ENCODE results near the gene DNMT3A.

The DNMT3A gene

GRCh38 chr2:25311865-25312575 is 29.7 kb downstream of the DNMT3A start:
- Histone ChIP-seq H3K79me2 (ENCODE audit: insufficient read depth, low read length) (peaks cover 21% of the 10 kb centered on the region), H3K27me3 (ENCODE audit: insufficient read depth, low read length, poor library complexity) (no peaks in the 10 kb centered on the region), H3K27ac (ENCODE audit: low read length) (no peak overlapping the region), H3K36me3 (ENCODE audit: insufficient read depth, low read length) (peaks cover 51% of the 10 kb centered on the region), H2AFZ (ENCODE audit: low read depth, low read length) (no peak overlapping the region), H3K9me3 (ENCODE audit: insufficient read depth, low read length, severe bottlenecking) (no peaks in the 10 kb centered on the region), H4K20me1 (ENCODE audit: insufficient read depth, low read length) (peaks cover 19% of the 10 kb centered on the region), H3K4me2 (ENCODE audit: insufficient read depth, low read length) (no peak overlapping the region), H3K4me3 (ENCODE audit: low read depth in 1 of 2, low read length in 2 of 2) (no peak overlapping the region), H3K4me1 (ENCODE audit: insufficient read depth, low read length) (peaks cover 26% of the 10 kb centered on the region), H3K9ac (ENCODE audit: low read depth, low read length) (no peak overlapping the region)
- ATAC-seq (ENCODE audit: insufficient read depth, low read depth) (no peak), DNase-seq (no peak)
- TF ChIP-seq, protein P1, sequence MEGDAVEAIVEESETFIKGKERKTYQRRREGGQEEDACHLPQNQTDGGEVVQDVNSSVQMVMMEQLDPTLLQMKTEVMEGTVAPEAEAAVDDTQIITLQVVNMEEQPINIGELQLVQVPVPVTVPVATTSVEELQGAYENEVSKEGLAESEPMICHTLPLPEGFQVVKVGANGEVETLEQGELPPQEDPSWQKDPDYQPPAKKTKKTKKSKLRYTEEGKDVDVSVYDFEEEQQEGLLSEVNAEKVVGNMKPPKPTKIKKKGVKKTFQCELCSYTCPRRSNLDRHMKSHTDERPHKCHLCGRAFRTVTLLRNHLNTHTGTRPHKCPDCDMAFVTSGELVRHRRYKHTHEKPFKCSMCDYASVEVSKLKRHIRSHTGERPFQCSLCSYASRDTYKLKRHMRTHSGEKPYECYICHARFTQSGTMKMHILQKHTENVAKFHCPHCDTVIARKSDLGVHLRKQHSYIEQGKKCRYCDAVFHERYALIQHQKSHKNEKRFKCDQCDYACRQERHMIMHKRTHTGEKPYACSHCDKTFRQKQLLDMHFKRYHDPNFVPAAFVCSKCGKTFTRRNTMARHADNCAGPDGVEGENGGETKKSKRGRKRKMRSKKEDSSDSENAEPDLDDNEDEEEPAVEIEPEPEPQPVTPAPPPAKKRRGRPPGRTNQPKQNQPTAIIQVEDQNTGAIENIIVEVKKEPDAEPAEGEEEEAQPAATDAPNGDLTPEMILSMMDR (IDR thresholded peaks at IDR 0.05; ENCODE audit: borderline replicate concordance, extremely low read depth, low read length, poor library complexity, severe bottlenecking), result no peak
- no peak for TF ChIP-seq EZH2 (IDR thresholded peaks at IDR 0.05; ENCODE audit: borderline replicate concordance, low read depth, low read length, severe bottlenecking)

- Histone ChIP-seq H3K9ac (ENCODE audit: low read depth, low read length) (no peak overlapping the region), H2AFZ (ENCODE audit: low read depth, low read length) (no peak overlapping the region), H3K4me2 (ENCODE audit: insufficient read depth, low read length) (no peak overlapping the region), H3K4me1 (ENCODE audit: insufficient read depth, low read length) (peaks cover 22% of the 10 kb centered on the region), H3K79me2 (ENCODE audit: insufficient read depth, low read length) (peaks cover 20% of the 10 kb centered on the region), H3K9me3 (ENCODE audit: insufficient read depth, low read length, severe bottlenecking) (no peaks in the 10 kb centered on the region), H3K27me3 (ENCODE audit: insufficient read depth, low read length, poor library complexity) (no peaks in the 10 kb centered on the region), H4K20me1 (ENCODE audit: insufficient read depth, low read length) (peaks cover 24% of the 10 kb centered on the region), H3K27ac (ENCODE audit: low read length) (no peak overlapping the region), H3K36me3 (ENCODE audit: insufficient read depth, low read length) (peaks cover 59% of the 10 kb centered on the region), H3K4me3 (ENCODE audit: low read depth in 1 of 2, low read length in 2 of 2) (no peak overlapping the region)
- TF ChIP-seq, protein P1 (IDR thresholded peaks at IDR 0.05; ENCODE audit: borderline replicate concordance, extremely low read depth, low read length, poor library complexity, severe bottlenecking), result no peak
- TF ChIP-seq EZH2 (IDR thresholded peaks at IDR 0.05; ENCODE audit: borderline replicate concordance, low read depth, low read length, severe bottlenecking), result no peak
- DNase-seq (no peak), ATAC-seq (ENCODE audit: insufficient read depth, low read depth) (no peak)
These were observed 30.5 kb downstream of the DNMT3A start for GRCh38 chr2:25310965-25311864.

DNA sequence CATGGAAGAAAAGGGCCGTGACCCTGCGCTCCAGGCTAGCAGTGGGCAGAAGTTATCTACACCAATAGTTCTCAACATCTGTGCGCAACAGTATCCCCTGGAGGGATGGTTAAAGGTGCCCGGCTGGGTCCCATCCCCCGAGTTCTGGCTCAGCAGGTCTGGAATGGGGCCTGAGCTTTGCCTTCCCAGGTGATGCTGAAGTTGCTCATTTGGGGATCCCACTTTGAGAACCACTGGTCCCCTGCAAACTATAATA is 31.1 kb downstream of the DNMT3A start:
- H3K4me1 ChIP-seq (ENCODE audit: insufficient read depth, low read length), result peaks cover 16% of the 10 kb centered on the region
- H3K9ac ChIP-seq (ENCODE audit: low read depth, low read length), result no peak overlapping the region
- no peak for DNase-seq
- TF ChIP-seq, protein P1 (IDR thresholded peaks at IDR 0.05; ENCODE audit: borderline replicate concordance, extremely low read depth, low read length, poor library complexity, severe bottlenecking), result no peak
- no peak for TF ChIP-seq EZH2 (IDR thresholded peaks at IDR 0.05; ENCODE audit: borderline replicate concordance, low read depth, low read length, severe bottlenecking)
- peaks cover 30% of the 10 kb centered on the region for H4K20me1 ChIP-seq (ENCODE audit: insufficient read depth, low read length)
- H3K27ac ChIP-seq (ENCODE audit: low read length), result no peak overlapping the region
- H3K9me3 ChIP-seq (ENCODE audit: insufficient read depth, low read length, severe bottlenecking), result no peaks in the 10 kb centered on the region
- no peak overlapping the region for H2AFZ ChIP-seq (ENCODE audit: low read depth, low read length)
- no peak overlapping the region for H3K4me3 ChIP-seq (ENCODE audit: low read depth in 1 of 2, low read length in 2 of 2)
- no peaks in the 10 kb centered on the region for H3K27me3 ChIP-seq (ENCODE audit: insufficient read depth, low read length, poor library complexity)
- H3K79me2 ChIP-seq (ENCODE audit: insufficient read depth, low read length), result peaks cover 15% of the 10 kb centered on the region
- ATAC-seq (ENCODE audit: insufficient read depth, low read depth), result no peak
- H3K36me3 ChIP-seq (ENCODE audit: insufficient read depth, low read length), result peaks cover 64% of the 10 kb centered on the region
- no peak overlapping the region for H3K4me2 ChIP-seq (ENCODE audit: insufficient read depth, low read length)

Data from DND-41 (cell line).